Measurements from ENCODE around the gene MCM6.

Gene MCM6

GRCh38 chr2:135862718-135863117, 13.5 kb downstream of the MCM6 start:
- Histone ChIP-seq H3K79me2 (ENCODE audit: control insufficient read depth, insufficient read depth, low read length) (peaks cover 1% of the 10 kb centered on the region), H2BK5ac (ENCODE audit: low read length) (no peak overlapping the region), H3K4ac (ENCODE audit: low read depth, low read length) (no peak overlapping the region), H3K9ac (ENCODE audit: low read length) (no peak overlapping the region), H3K27me3 (ENCODE audit: insufficient read depth, low read length, poor library complexity) (no peaks in the 10 kb centered on the region), H3K36me3 (ENCODE audit: control insufficient read depth, insufficient read depth, low read length) (peaks cover 7% of the 10 kb centered on the region), H3K79me1 (ENCODE audit: low read length) (peaks cover 2% of the 10 kb centered on the region), H3K4me2 (ENCODE audit: low read length) (no peak overlapping the region), H3K18ac (ENCODE audit: low read length) (no peak overlapping the region), H2AK5ac (ENCODE audit: low read length) (no peak overlapping the region), H4K8ac (ENCODE audit: low read depth, low read length) (no peak overlapping the region), H4K5ac (ENCODE audit: low read length) (no peak overlapping the region), H3K27ac (ENCODE audit: low read depth, low read length) (no peak overlapping the region), H2BK120ac (ENCODE audit: low read depth, low read length) (no peak overlapping the region), H2BK15ac (replicated peaks; ENCODE audit: low read depth) (no peak overlapping the region), H3K4me1 (ENCODE audit: control insufficient read depth, low read depth, low read length) (no peaks in the 10 kb centered on the region), H3K4me3 (ENCODE audit: low read length) (no peak overlapping the region), H3K56ac (ENCODE audit: low read length) (no peak overlapping the region), H3K23ac (ENCODE audit: low read length) (no peak overlapping the region)
- no CpG with 5 or more reads among the region's 4 CpGs for WGBS (ENCODE audit: extremely low coverage, insufficient coverage, low lambda C conversion rate)
- DNase-seq = no peak

DNA sequence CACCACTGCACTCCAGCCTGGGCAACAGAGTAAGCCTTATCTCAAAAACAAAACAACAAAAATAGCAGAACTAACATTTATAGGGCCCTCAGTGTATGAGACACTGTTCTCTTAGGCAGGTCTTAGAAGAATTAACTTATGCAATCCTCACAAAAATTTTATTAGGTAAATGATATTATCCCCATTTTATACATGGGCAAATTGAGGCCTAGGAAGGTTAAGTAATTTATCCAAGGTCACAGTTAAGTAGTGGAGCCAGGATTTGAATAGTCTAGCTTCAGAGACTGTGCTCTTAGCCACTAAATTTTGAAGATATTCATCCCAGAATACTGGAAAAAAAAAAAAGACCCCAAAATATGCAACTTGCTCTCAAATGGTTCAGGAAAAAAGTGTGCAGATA, 22.8 kb downstream of the MCM6 start:
- no peak overlapping the region for H3K27ac ChIP-seq (ENCODE audit: low read depth, low read length)
- DNase-seq = no peak
- no peak overlapping the region for H2BK120ac ChIP-seq (ENCODE audit: low read depth, low read length)
- no peak overlapping the region for H3K9ac ChIP-seq (ENCODE audit: low read length)
- peaks cover 6% of the 10 kb centered on the region for H3K36me3 ChIP-seq (ENCODE audit: control insufficient read depth, insufficient read depth, low read length)
- H3K79me2 ChIP-seq (ENCODE audit: control insufficient read depth, insufficient read depth, low read length) = no peaks in the 10 kb centered on the region
- H3K79me1 ChIP-seq (ENCODE audit: low read length) = no peaks in the 10 kb centered on the region
- H4K8ac ChIP-seq (ENCODE audit: low read depth, low read length) = no peak overlapping the region
- no peak overlapping the region for H2BK15ac ChIP-seq (replicated peaks; ENCODE audit: low read depth)
- H2BK5ac ChIP-seq (ENCODE audit: low read length) = no peak overlapping the region
- no peak overlapping the region for H2AK5ac ChIP-seq (ENCODE audit: low read length)
- no peak overlapping the region for H4K5ac ChIP-seq (ENCODE audit: low read length)
- H3K4ac ChIP-seq (ENCODE audit: low read depth, low read length) = no peak overlapping the region
- H3K27me3 ChIP-seq (ENCODE audit: insufficient read depth, low read length, poor library complexity) = no peaks in the 10 kb centered on the region
- no peaks in the 10 kb centered on the region for H3K4me1 ChIP-seq (ENCODE audit: control insufficient read depth, low read depth, low read length)
- H3K23ac ChIP-seq (ENCODE audit: low read length) = no peak overlapping the region
- no peak overlapping the region for H3K4me3 ChIP-seq (ENCODE audit: low read length)
- H3K4me2 ChIP-seq (ENCODE audit: low read length) = no peak overlapping the region
- no peak overlapping the region for H3K56ac ChIP-seq (ENCODE audit: low read length)
- H3K18ac ChIP-seq (ENCODE audit: low read length) = no peak overlapping the region

DNA sequence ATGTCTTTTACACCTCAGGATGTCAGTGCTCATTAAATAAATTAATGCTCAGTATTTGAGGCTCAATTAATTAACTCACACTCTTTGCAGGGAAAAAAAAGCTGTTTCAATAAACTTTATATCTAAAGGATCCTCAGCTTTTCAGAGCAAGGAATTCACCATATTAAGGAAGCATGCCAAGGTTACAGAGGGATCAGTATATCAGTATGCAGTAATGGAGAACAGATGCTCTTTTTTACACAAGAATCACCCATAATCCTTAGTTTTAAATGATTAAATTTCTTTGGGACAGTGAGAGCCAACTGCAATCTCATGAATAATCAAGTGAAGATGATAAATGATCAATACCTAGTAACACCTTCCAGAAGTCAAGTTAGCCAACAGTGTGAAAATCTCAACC, 24.4 kb downstream of the MCM6 start:
- H3K36me3 ChIP-seq (ENCODE audit: control insufficient read depth, insufficient read depth, low read length) = peaks cover 6% of the 10 kb centered on the region
- no peaks in the 10 kb centered on the region for H3K79me1 ChIP-seq (ENCODE audit: low read length)
- H3K4me3 ChIP-seq (ENCODE audit: low read length) = no peak overlapping the region
- H3K79me2 ChIP-seq (ENCODE audit: control insufficient read depth, insufficient read depth, low read length) = no peaks in the 10 kb centered on the region
- H3K27ac ChIP-seq (ENCODE audit: low read depth, low read length) = no peak overlapping the region
- no peak overlapping the region for H3K9ac ChIP-seq (ENCODE audit: low read length)
- no peak overlapping the region for H2BK15ac ChIP-seq (replicated peaks; ENCODE audit: low read depth)
- H3K56ac ChIP-seq (ENCODE audit: low read length) = no peak overlapping the region
- H2AK5ac ChIP-seq (ENCODE audit: low read length) = no peak overlapping the region
- H3K18ac ChIP-seq (ENCODE audit: low read length) = no peak overlapping the region
- no peaks in the 10 kb centered on the region for H3K27me3 ChIP-seq (ENCODE audit: insufficient read depth, low read length, poor library complexity)
- no peak for DNase-seq
- no peak overlapping the region for H3K23ac ChIP-seq (ENCODE audit: low read length)
- H2BK120ac ChIP-seq (ENCODE audit: low read depth, low read length) = no peak overlapping the region
- no peaks in the 10 kb centered on the region for H3K4me1 ChIP-seq (ENCODE audit: control insufficient read depth, low read depth, low read length)
- H4K8ac ChIP-seq (ENCODE audit: low read depth, low read length) = no peak overlapping the region
- H2BK5ac ChIP-seq (ENCODE audit: low read length) = no peak overlapping the region
- H3K4ac ChIP-seq (ENCODE audit: low read depth, low read length) = no peak overlapping the region
- no peak overlapping the region for H4K5ac ChIP-seq (ENCODE audit: low read length)
- no peak overlapping the region for H3K4me2 ChIP-seq (ENCODE audit: low read length)

- H3K4me1 ChIP-seq (ENCODE audit: control insufficient read depth, low read depth, low read length) = no peaks in the 10 kb centered on the region
- H3K79me2 ChIP-seq (ENCODE audit: control insufficient read depth, insufficient read depth, low read length) = no peaks in the 10 kb centered on the region
- WGBS (ENCODE audit: extremely low coverage, insufficient coverage, low lambda C conversion rate) = no CpG with 5 or more reads among the region's 17 CpGs
- no peak overlapping the region for H2AK5ac ChIP-seq (ENCODE audit: low read length)
- H3K23ac ChIP-seq (ENCODE audit: low read length) = no peak overlapping the region
- H4K5ac ChIP-seq (ENCODE audit: low read length) = no peak overlapping the region
- no peak for DNase-seq
- H3K4ac ChIP-seq (ENCODE audit: low read depth, low read length) = no peak overlapping the region
- no peaks in the 10 kb centered on the region for H3K27me3 ChIP-seq (ENCODE audit: insufficient read depth, low read length, poor library complexity)
- H3K27ac ChIP-seq (ENCODE audit: low read depth, low read length) = no peak overlapping the region
- H4K8ac ChIP-seq (ENCODE audit: low read depth, low read length) = no peak overlapping the region
- H3K56ac ChIP-seq (ENCODE audit: low read length) = no peak overlapping the region
- H3K4me3 ChIP-seq (ENCODE audit: low read length) = no peak overlapping the region
- no peak overlapping the region for H2BK120ac ChIP-seq (ENCODE audit: low read depth, low read length)
- no peak overlapping the region for H3K9ac ChIP-seq (ENCODE audit: low read length)
- no peak overlapping the region for H2BK15ac ChIP-seq (replicated peaks; ENCODE audit: low read depth)
- peaks cover 8% of the 10 kb centered on the region for H3K36me3 ChIP-seq (ENCODE audit: control insufficient read depth, insufficient read depth, low read length)
- no peaks in the 10 kb centered on the region for H3K79me1 ChIP-seq (ENCODE audit: low read length)
- H3K4me2 ChIP-seq (ENCODE audit: low read length) = no peak overlapping the region
- no peak overlapping the region for H3K18ac ChIP-seq (ENCODE audit: low read length)
- no peak overlapping the region for H2BK5ac ChIP-seq (ENCODE audit: low read length)
These were observed 25.2 kb downstream of the MCM6 start for GRCh38 chr2:135850892-135851668.

- no CpG with 5 or more reads among the region's 3 CpGs for whole genome bisulfite sequencing (ENCODE audit: extremely low coverage, insufficient coverage, low lambda C conversion rate)
- Histone ChIP-seq H3K4me3 (ENCODE audit: low read length) (no peak overlapping the region), H3K27ac (ENCODE audit: low read depth, low read length) (no peak overlapping the region), H3K23ac (ENCODE audit: low read length) (no peak overlapping the region), H4K8ac (ENCODE audit: low read depth, low read length) (no peak overlapping the region), H3K4me2 (ENCODE audit: low read length) (no peak overlapping the region), H3K4me1 (ENCODE audit: control insufficient read depth, low read depth, low read length) (no peaks in the 10 kb centered on the region), H3K79me2 (ENCODE audit: control insufficient read depth, insufficient read depth, low read length) (no peaks in the 10 kb centered on the region), H3K27me3 (ENCODE audit: insufficient read depth, low read length, poor library complexity) (no peaks in the 10 kb centered on the region), H2AK5ac (ENCODE audit: low read length) (no peak overlapping the region), H3K18ac (ENCODE audit: low read length) (no peak overlapping the region), H3K9ac (ENCODE audit: low read length) (no peak overlapping the region), H2BK120ac (ENCODE audit: low read depth, low read length) (no peak overlapping the region), H3K4ac (ENCODE audit: low read depth, low read length) (no peak overlapping the region), H3K56ac (ENCODE audit: low read length) (no peak overlapping the region), H3K36me3 (ENCODE audit: control insufficient read depth, insufficient read depth, low read length) (peaks cover 10% of the 10 kb centered on the region), H2BK15ac (replicated peaks; ENCODE audit: low read depth) (no peak overlapping the region), H2BK5ac (ENCODE audit: low read length) (no peak overlapping the region), H3K79me1 (ENCODE audit: low read length) (no peaks in the 10 kb centered on the region), H4K5ac (ENCODE audit: low read length) (no peak overlapping the region)
- DNase-seq = no peak
These were observed 27.2 kb downstream of the MCM6 start for GRCh38 chr2:135849087-135849486.

GRCh38 chr2:135845997-135846396, 30.2 kb downstream of the MCM6 start:
- Histone ChIP-seq H3K9ac (ENCODE audit: low read length) (no peak overlapping the region), H4K5ac (ENCODE audit: low read length) (no peak overlapping the region), H2BK120ac (ENCODE audit: low read depth, low read length) (no peak overlapping the region), H3K36me3 (ENCODE audit: control insufficient read depth, insufficient read depth, low read length) (peaks cover 9% of the 10 kb centered on the region), H2AK5ac (ENCODE audit: low read length) (no peak overlapping the region), H3K4me1 (ENCODE audit: control insufficient read depth, low read depth, low read length) (no peaks in the 10 kb centered on the region), H3K18ac (ENCODE audit: low read length) (no peak overlapping the region), H4K8ac (ENCODE audit: low read depth, low read length) (no peak overlapping the region), H3K27ac (ENCODE audit: low read depth, low read length) (no peak overlapping the region), H2BK15ac (replicated peaks; ENCODE audit: low read depth) (no peak overlapping the region), H3K79me1 (ENCODE audit: low read length) (no peaks in the 10 kb centered on the region), H3K27me3 (ENCODE audit: insufficient read depth, low read length, poor library complexity) (no peaks in the 10 kb centered on the region), H3K56ac (ENCODE audit: low read length) (no peak overlapping the region), H3K23ac (ENCODE audit: low read length) (no peak overlapping the region), H3K4me2 (ENCODE audit: low read length) (no peak overlapping the region), H3K79me2 (ENCODE audit: control insufficient read depth, insufficient read depth, low read length) (no peaks in the 10 kb centered on the region), H3K4me3 (ENCODE audit: low read length) (no peak overlapping the region), H3K4ac (ENCODE audit: low read depth, low read length) (no peak overlapping the region), H2BK5ac (ENCODE audit: low read length) (no peak overlapping the region)
- DNase-seq = no peak
- WGBS (ENCODE audit: extremely low coverage, insufficient coverage, low lambda C conversion rate) = no CpG with 5 or more reads among the region's 5 CpGs

Data from mesendoderm (in vitro differentiated cells).